HUES6 (cell line): Measurements from ENCODE around the gene C1orf146.
"Not testable (repeated sequence)": the region's sequence is repeated elsewhere in the genome, so short reads cannot be mapped to it uniquely, and the experiment has no call there.

ENCODE experiments used
- H3K27ac ChIP-seq: 2 replicates; pipeline ENCODE4 v1.7.0; 2013; ENCODE audit warnings: low read depth, mild to moderate bottlenecking, low read length, inconsistent platforms
- H3K27me3 ChIP-seq: 2 replicates; pipeline ENCODE4 v1.6.1; 2013; ENCODE audit warnings: low read length; ENCODE audit not compliant: control insufficient read depth, insufficient read depth
- H3K36me3 ChIP-seq: 2 replicates; pipeline ENCODE4 v1.6.1; 2013; ENCODE audit warnings: low read length; ENCODE audit not compliant: control insufficient read depth, insufficient read depth
- H3K4me1 ChIP-seq: 2 replicates; pipeline ENCODE4 v1.6.1; 2013; ENCODE audit warnings: low read length; ENCODE audit not compliant: control insufficient read depth, insufficient read depth
- H3K4me3 ChIP-seq: 2 replicates; pipeline ENCODE4 v1.5.1; 2013; ENCODE audit warnings: low read depth, low read length
- H3K9ac ChIP-seq: one replicate; pipeline ENCODE4 v1.6.1; 2013; ENCODE audit warnings: mild to moderate bottlenecking, low read length
- H3K9me3 ChIP-seq: 2 replicates; pipeline ENCODE4 v1.6.1; 2013; ENCODE audit warnings: low read depth, low read length; ENCODE audit not compliant: control insufficient read depth, insufficient read depth

Gene C1orf146

DNA sequence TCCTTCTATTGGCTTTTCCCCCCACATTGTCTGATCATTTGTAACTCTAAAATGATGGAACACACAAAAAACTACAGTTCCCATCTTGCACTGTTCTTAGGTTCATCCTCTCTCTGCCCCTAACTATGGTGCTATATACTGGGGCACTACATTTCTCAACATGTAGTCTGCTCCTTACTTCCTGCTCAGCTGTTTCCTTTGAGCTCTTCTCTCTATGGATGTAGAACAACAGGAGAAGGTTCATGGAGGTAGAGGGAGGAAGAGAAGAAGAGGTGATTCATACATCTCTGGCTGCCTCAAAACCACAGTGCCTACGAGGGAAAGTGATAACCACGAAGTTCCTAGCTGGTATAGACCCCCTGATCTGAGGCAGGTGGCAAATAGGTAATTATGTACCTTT, 7.0 kb upstream of the C1orf146 start:
- Histone ChIP-seq H3K36me3 (no peaks in the 10 kb centered on the region), H3K4me3 (no peak overlapping the region), H3K4me1 (no peaks in the 10 kb centered on the region), H3K27me3 (no peaks in the 10 kb centered on the region), H3K27ac (no peak overlapping the region), H3K9me3 (no peaks in the 10 kb centered on the region), H3K9ac (no peak overlapping the region)

GRCh38 chr1:92211166-92211565, 6.5 kb upstream of the C1orf146 start:
- Histone ChIP-seq H3K4me3 (no peak overlapping the region), H3K36me3 (no peaks in the 10 kb centered on the region), H3K9ac (no peak overlapping the region), H3K9me3 (no peaks in the 10 kb centered on the region), H3K4me1 (no peaks in the 10 kb centered on the region), H3K27ac (no peak overlapping the region), H3K27me3 (no peaks in the 10 kb centered on the region)

- Histone ChIP-seq H3K27me3 (no peaks in the 10 kb centered on the region), H3K36me3 (no peaks in the 10 kb centered on the region), H3K9me3 (no peaks in the 10 kb centered on the region), H3K4me3 (no peak overlapping the region), H3K9ac (no peak overlapping the region), H3K4me1 (no peaks in the 10 kb centered on the region), H3K27ac (no peak overlapping the region)
These were observed 844 bp downstream of the C1orf146 start for GRCh38 chr1:92218559-92218958.

GRCh38 chr1:92219028-92219427, 1.3 kb downstream of the C1orf146 start:
- no peaks in the 10 kb centered on the region for H3K27me3 ChIP-seq

DNA sequence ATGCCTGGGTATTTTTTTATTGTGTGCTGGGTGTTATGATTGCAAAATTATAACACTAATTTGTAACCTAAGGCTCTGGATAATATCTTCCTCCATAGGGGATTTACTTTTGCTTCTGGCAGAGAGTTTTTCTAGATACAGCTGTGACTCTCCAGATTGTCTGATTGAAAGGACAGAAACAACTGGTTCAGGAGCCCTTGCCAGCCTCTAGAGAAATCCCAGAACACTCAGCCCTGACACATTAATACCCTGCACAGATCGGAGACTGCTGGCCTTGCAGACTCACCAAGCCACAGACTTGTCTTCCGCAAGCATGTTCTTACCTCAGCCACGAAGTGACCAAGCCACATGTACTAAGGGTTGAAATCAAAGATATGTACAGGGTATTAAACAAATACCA, 10.7 kb downstream of the C1orf146 start:
- Histone ChIP-seq H3K36me3 (no peaks in the 10 kb centered on the region), H3K27me3 (no peaks in the 10 kb centered on the region), H3K9ac (no peak overlapping the region), H3K9me3 (no peaks in the 10 kb centered on the region), H3K27ac (no peak overlapping the region), H3K4me3 (no peak overlapping the region), H3K4me1 (no peaks in the 10 kb centered on the region)

More at GRCh38 chr1:92219028-92219427, 1.3 kb downstream of the C1orf146 start:
- H3K9ac ChIP-seq: no peak overlapping the region
- no peaks in the 10 kb centered on the region for H3K9me3 ChIP-seq
- no peak overlapping the region for H3K4me3 ChIP-seq
- H3K27ac ChIP-seq: no peak overlapping the region
- H3K4me1 ChIP-seq: no peaks in the 10 kb centered on the region
- no peaks in the 10 kb centered on the region for H3K36me3 ChIP-seq

- Histone ChIP-seq H3K9me3 (no peaks in the 10 kb centered on the region), H3K27ac (no peak overlapping the region), H3K9ac (no peak overlapping the region), H3K4me3 (no peak overlapping the region), H3K27me3 (no peaks in the 10 kb centered on the region), H3K36me3 (no peaks in the 10 kb centered on the region), H3K4me1 (no peaks in the 10 kb centered on the region)
These were observed 13.0 kb downstream of the C1orf146 start for GRCh38 chr1:92230736-92231135.

- Histone ChIP-seq H3K9ac (no peak overlapping the region), H3K4me3 (no peak overlapping the region), H3K27ac (no peak overlapping the region), H3K9me3 (no peaks in the 10 kb centered on the region), H3K4me1 (no peaks in the 10 kb centered on the region), H3K36me3 (peaks cover 1% of the 10 kb centered on the region; the same call in 1 of the 2 replicates), H3K27me3 (no peaks in the 10 kb centered on the region)
These were observed 22.3 kb downstream of the C1orf146 start for GRCh38 chr1:92240034-92240433.

- Histone ChIP-seq H3K4me3 (no peak overlapping the region), H3K36me3 (peaks cover 14% of the 10 kb centered on the region)
These were observed 26.7 kb downstream of the C1orf146 start for GRCh38 chr1:92244376-92244775.

GRCh38 chr1:92254714-92255113, 37.0 kb downstream of the C1orf146 start:
- H3K4me3 ChIP-seq, H3K4me1 ChIP-seq, H3K9me3 ChIP-seq, H3K27me3 ChIP-seq, H3K27ac ChIP-seq, H3K9ac ChIP-seq: not testable (repeated sequence)
- peaks cover 24% of the 10 kb centered on the region for H3K36me3 ChIP-seq

More at GRCh38 chr1:92244376-92244775, 26.7 kb downstream of the C1orf146 start:
- Histone ChIP-seq H3K9ac (no peak overlapping the region), H3K4me1 (no peaks in the 10 kb centered on the region), H3K9me3 (no peaks in the 10 kb centered on the region), H3K27ac (no peak overlapping the region), H3K27me3 (no peaks in the 10 kb centered on the region)

- Histone ChIP-seq H3K36me3 (peaks cover 58% of the 10 kb centered on the region), H3K4me1 (no peaks in the 10 kb centered on the region), H3K9me3 (no peaks in the 10 kb centered on the region), H3K9ac (no peak overlapping the region), H3K4me3 (no peak overlapping the region), H3K27ac (no peak overlapping the region), H3K27me3 (no peaks in the 10 kb centered on the region)
These were observed 41.6 kb downstream of the C1orf146 start for GRCh38 chr1:92259350-92259749.

DNA sequence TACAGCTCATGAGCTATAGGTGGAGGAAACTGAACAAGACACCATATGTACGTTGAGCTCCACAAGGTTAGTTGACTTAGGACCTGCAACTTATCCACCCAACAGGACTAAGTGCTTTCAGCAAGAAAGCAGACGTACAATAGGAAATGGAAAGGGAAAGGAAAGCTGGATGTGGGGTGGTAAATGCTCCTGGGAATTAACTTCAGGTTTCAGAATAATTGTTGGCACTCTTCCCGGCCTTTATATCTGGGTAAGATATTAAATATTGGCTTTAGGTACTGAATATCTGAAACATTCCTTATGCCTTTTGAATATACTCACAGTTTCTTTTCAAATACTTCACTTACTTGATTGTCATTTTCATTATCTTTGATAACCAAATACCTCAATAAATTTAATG, 44.8 kb downstream of the C1orf146 start:
- H3K27ac ChIP-seq: no peak overlapping the region
- no peaks in the 10 kb centered on the region for H3K4me1 ChIP-seq
- H3K36me3 ChIP-seq: peaks cover 68% of the 10 kb centered on the region
- H3K9ac ChIP-seq: no peak overlapping the region
- no peaks in the 10 kb centered on the region for H3K27me3 ChIP-seq
- no peaks in the 10 kb centered on the region for H3K9me3 ChIP-seq
- H3K4me3 ChIP-seq: no peak overlapping the region

DNA sequence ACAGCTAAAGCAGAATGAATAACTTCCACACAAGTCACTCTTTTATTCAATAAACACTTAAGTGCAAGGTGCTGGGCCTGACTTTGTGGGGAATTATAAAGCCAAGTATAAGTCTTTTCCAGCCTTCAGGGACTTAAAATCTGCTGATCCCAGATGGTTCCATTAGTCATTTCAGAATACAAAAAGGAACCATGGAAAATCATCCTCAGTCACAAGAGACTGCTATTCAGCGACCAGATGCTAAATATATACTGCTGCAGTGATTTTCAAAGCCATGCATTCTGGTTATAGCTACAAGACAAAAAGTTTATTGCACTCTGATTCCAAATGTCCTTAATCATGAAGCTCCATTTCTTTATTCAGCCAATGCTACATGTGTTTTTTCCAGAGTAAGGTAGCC, 55.3 kb downstream of the C1orf146 start:
- Histone ChIP-seq H3K4me3 (no peak overlapping the region), H3K36me3 (peaks cover 72% of the 10 kb centered on the region), H3K9me3 (no peaks in the 10 kb centered on the region), H3K27ac (no peak overlapping the region), H3K9ac (no peak overlapping the region), H3K4me1 (no peaks in the 10 kb centered on the region), H3K27me3 (no peaks in the 10 kb centered on the region)
